Thymus (tissue), 11 donors: ENCODE results near the gene LSM3. TPM values are rescaled to one million over a fixed set of nuclear protein-coding genes. Genes with fewer than 3 reads are reported as not detected.

Experiments used
- DNase-seq, 9 donors: peaks; one replicate each; pipeline ENCODE4 v3.0.0-alpha.2; 2013; ENCODE audit warnings: low spot score in 9 of 9, low read depth in 6 of 9, missing footprints in 1 of 9
- H3K27ac ChIP-seq, 2 donors: one replicate each; pipeline ENCODE4 v1.5.1; 2013; ENCODE audit warnings: control low read depth in 1 of 2, low read depth in 1 of 2, low read length in 1 of 2, mild to moderate bottlenecking in 1 of 2, moderate library complexity in 1 of 2
- H3K27me3 ChIP-seq, 2 donors: one replicate each; pipeline ENCODE4 v1.5.1; 2013; ENCODE audit warnings: low read length in 1 of 2; ENCODE audit not compliant: control insufficient read depth in 2 of 2, insufficient read depth in 1 of 2
- H3K36me3 ChIP-seq, 2 donors: one replicate each; pipeline ENCODE4 v1.5.1; 2013; ENCODE audit warnings: low read length in 1 of 2, mild to moderate bottlenecking in 1 of 2, moderate library complexity in 1 of 2; ENCODE audit not compliant: control insufficient read depth in 2 of 2, insufficient read depth in 2 of 2
- H3K4me1 ChIP-seq, 2 donors: one replicate each; pipeline ENCODE4 v1.5.1; 2013; ENCODE audit warnings: low read length in 2 of 2; ENCODE audit not compliant: control insufficient read depth in 2 of 2, insufficient read depth in 2 of 2
- H3K4me3 ChIP-seq, 2 donors: one replicate each; pipeline ENCODE4 v1.5.1; 2013; ENCODE audit warnings: low read length in 2 of 2, control low read depth in 1 of 2, mild to moderate bottlenecking in 1 of 2
- H3K9me3 ChIP-seq, 2 donors: one replicate each; pipeline ENCODE4 v1.5.1; 2013; ENCODE audit warnings: low read length in 1 of 2, mild to moderate bottlenecking in 1 of 2; ENCODE audit not compliant: control insufficient read depth in 2 of 2, insufficient read depth in 1 of 2
- WGBS: extraction: QIAGEN DNeasy Blood & Tissue Kit; methylation state at CpG from one replicate; pipeline ENCODE4 v1.1.7; 2013; 5-methylcytosine and 5-hydroxymethylcytosine counted together
- polyA plus RNA-seq: library from polyadenylated mRNA; stranded (reverse); fragments of 200-250 nt; gene quantifications from one replicate; pipeline ENCODE4 v1.2.3, GENCODE V29; 2013
- total RNA-seq: library from RNA; stranded (reverse); fragments of 120-200 nt; gene quantifications from one replicate; pipeline ENCODE4 v1.2.4, GENCODE V29; 2013
- donor health status: healthy.

The LSM3 gene
- total and polyA plus RNA-seq, 2 donors, result 18.3 to 20.9 TPM

DNA sequence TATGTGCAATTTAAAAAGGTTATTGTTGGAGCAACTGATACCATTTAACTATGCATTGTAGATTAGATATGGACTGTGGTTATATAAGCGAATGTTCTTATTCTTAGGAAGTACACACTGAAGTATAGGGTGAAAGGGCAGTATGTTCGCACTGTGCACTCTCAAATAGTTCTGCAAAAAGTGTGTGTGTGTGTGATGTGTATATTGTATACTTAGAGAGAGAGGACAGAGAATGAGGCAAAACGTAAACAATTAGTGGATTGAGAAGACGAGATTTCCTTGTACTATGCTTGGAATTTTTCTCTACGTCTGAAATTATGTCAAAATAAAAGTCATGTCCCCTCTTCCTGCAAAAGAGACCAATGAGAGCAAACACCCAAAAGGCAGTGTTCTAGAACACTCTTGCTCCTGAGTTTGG is 30.4 kb downstream of the LSM3 start:
- 86% methylated on average over 5 of the region's 5 CpGs for WGBS
- H3K27ac ChIP-seq, result no peak overlapping the region
- DNase-seq, result no peak
- H3K27me3 ChIP-seq, result no peaks in the 10 kb centered on the region
- no peaks in the 10 kb centered on the region for H3K36me3 ChIP-seq
- no peak overlapping the region for H3K4me3 ChIP-seq
- no peaks in the 10 kb centered on the region for H3K4me1 ChIP-seq
- H3K9me3 ChIP-seq, result no peaks in the 10 kb centered on the region

DNA sequence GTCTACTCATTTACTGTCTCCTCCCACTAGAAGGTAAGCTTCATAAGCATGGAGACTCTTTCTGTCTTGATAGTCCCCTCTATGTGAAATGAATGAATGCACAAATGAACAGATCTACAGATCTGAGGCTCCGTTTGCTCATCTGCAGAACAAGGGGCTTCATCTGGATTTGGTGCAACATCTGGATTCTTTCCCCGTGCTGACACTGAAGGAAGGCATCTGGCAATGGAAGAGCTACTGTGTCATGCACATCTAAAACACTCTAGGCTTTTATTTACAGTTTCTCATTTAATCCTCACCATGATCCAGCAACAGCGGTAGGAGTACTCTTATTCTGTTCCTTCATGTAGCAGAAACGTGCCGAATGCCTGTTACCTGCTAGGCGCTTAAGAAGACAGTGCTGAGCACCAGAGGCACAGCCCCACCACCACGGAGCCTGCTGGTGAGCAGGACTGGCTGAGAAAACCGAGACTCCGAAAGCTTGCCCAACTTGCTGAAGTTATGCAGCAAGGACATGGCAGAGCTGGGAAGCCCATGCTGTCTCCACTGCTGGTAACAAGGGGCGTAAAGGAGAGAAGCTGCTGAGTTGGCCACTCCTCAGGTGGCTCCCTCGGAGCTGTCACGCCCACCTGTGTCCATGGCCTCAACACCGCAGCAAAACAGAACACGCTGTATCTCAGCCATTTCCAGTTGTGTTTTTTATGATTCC is 31.1 kb downstream of the LSM3 start:
- Histone ChIP-seq H3K27me3 (no peaks in the 10 kb centered on the region), H3K36me3 (no peaks in the 10 kb centered on the region), H3K4me3 (no peak overlapping the region), H3K27ac (no peak overlapping the region), H3K4me1 (no peaks in the 10 kb centered on the region), H3K9me3 (no peaks in the 10 kb centered on the region)
- 95% methylated on average over 14 of the region's 14 CpGs for WGBS
- DNase-seq, result no peak

DNA sequence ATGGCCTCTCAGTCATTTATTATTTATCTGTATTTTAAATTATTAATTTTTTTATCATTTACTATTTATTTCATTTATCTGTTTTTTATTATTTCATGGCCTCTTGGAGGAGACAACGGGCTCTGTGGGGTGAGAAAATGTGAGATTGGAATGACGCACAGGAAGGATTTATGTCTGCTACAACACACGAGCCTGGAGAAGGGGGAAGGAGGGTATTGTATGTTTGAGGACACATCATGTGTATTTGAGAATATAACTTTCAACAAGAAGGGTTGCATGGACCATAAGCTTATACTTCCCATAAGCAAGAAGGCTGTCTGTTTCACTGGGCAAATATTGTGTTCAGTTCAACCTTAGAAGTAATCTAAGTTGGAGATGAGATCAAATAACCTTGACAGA is 31.7 kb downstream of the LSM3 start:
- 83% methylated on average over 3 of the region's 3 CpGs for WGBS
- DNase-seq, result no peak
- Histone ChIP-seq H3K4me1 (no peaks in the 10 kb centered on the region), H3K4me3 (no peak overlapping the region), H3K36me3 (no peaks in the 10 kb centered on the region), H3K27ac (no peak overlapping the region), H3K9me3 (no peaks in the 10 kb centered on the region), H3K27me3 (no peaks in the 10 kb centered on the region)

DNA sequence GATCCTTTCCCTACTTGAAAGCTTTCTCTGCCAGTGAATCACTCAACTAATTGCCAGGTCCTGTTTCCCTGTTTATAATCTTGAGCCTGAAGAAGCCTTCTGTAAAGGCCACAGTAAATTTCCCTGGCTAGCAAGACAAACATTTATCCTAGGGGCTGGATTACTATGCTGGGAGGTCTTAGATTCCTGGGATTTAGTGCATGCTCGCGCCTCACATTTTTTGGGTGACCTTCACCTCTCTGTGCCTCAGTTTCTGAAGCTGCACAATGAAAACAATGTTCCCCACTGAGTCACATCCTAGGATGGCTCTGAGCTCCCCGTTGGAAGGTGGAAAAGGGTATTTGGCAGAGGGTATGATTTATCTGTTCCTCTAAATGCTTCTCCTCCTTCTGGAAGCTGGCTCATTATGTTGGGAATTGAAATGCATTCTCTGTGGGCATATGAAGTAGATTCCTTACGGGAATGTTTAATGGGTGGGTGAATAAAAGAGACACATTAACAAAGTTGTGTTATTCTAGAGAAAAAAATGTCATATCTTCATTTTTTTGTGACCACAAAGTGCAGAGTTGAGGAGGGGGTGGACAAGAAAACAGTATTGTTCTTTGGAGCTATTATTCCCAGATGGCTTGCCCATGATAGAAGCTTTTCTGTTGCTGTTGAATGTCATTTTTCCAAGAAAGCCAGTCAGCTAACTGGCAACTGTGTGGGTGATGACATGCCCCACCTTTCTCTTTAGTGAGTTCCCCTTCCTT is 32.4 kb downstream of the LSM3 start:
- H3K4me1 ChIP-seq, result no peaks in the 10 kb centered on the region
- 93% methylated on average over 4 of the region's 4 CpGs for WGBS
- no peaks in the 10 kb centered on the region for H3K9me3 ChIP-seq
- no peaks in the 10 kb centered on the region for H3K36me3 ChIP-seq
- no peaks in the 10 kb centered on the region for H3K27me3 ChIP-seq
- no peak for DNase-seq
- no peak overlapping the region for H3K4me3 ChIP-seq
- H3K27ac ChIP-seq, result no peak overlapping the region

DNA sequence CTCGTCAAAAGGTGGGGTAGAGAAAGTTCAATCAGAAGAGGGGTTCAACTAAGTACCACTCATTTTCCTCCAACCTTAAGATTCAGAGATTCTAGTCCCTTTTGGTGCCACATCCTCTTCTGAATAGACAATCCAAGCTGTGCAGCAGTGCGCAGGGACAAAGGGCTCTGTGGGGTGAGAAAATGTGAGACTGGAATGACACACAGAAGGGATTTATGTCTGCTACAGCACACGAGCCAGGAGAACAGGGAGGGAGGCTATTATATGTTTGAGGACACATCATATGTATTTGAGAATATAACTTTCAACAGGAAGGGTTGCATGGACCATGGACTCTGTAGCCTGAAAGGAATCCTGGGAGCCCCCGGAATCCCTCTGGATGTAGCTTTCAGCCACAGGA is 33.0 kb downstream of the LSM3 start:
- Histone ChIP-seq H3K9me3 (peaks cover 0 to 4% of the 10 kb centered on the region in 2 donors), H3K4me3 (no peak overlapping the region), H3K27me3 (no peaks in the 10 kb centered on the region), H3K27ac (no peak overlapping the region), H3K4me1 (no peaks in the 10 kb centered on the region), H3K36me3 (no peaks in the 10 kb centered on the region)
- DNase-seq, result no peak
- WGBS, result 81% methylated on average over 4 of the region's 4 CpGs

DNA sequence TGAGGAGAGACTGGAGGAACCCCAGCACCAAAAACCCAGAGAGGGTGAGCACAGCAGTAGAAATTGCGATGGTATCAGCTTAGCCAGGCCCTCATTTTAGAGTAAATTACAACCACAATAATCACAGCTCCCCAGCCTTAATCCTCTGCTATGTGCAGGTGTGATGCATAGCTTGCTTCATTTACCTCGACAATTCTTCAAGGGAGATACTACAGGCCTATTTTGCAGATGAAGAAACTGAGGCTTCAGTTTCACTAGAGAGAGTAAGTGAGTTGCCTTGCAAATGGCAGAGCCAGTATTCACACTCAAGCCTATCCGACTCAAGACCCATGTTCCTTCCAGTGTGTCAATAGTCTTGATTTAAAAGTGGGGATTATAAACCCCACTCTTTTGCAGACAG is 33.4 kb downstream of the LSM3 start:
- no peak for DNase-seq
- Histone ChIP-seq H3K27me3 (no peaks in the 10 kb centered on the region), H3K4me1 (peaks cover 0 to 3% of the 10 kb centered on the region in 2 donors), H3K27ac (no peak overlapping the region), H3K9me3 (peaks cover 0 to 4% of the 10 kb centered on the region in 2 donors), H3K4me3 (no peak overlapping the region), H3K36me3 (no peaks in the 10 kb centered on the region)
- WGBS, result 98% methylated on average over 3 of the region's 3 CpGs

DNA sequence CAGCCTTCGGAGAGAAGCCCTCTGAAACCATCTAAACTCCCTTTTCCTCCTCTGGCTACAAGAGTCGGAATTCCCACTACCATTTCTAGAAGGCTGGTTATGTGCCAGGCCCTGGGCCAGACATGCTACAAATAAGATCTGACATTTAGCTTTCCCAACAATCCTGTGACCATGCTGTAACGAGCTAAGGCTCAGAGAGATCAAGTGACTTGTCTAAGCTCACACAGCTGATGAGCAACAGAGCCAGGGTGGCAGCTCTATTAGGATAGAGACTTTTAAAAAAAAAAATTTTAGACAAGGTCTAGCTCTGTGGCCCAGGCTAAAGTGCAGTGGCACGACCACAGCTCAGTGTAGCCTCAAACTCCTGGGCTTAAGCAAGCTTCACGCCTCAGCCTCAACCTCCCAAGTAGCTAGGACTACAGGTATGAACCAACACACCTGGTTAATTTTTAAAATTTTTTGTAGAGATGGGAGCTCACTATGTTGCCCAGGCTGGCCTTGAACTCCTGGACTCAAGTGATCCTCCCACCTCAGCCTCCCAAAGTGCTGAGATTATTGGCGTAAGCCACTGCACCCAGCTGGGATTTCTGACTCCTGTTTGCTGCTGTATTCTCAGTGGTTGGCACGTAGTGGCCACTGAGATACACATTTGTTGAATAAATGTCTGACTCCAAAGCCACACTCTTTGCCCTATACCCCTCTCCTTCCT is 34.6 kb downstream of the LSM3 start:
- Histone ChIP-seq H3K9me3 (peaks cover 0 to 4% of the 10 kb centered on the region in 2 donors), H3K27me3 (no peaks in the 10 kb centered on the region), H3K36me3 (no peaks in the 10 kb centered on the region), H3K4me3 (no peak overlapping the region), H3K27ac (no peak overlapping the region), H3K4me1 (peaks cover 0 to 3% of the 10 kb centered on the region in 2 donors)
- WGBS, result 95% methylated on average over 7 of the region's 7 CpGs
- DNase-seq, result no peak

DNA sequence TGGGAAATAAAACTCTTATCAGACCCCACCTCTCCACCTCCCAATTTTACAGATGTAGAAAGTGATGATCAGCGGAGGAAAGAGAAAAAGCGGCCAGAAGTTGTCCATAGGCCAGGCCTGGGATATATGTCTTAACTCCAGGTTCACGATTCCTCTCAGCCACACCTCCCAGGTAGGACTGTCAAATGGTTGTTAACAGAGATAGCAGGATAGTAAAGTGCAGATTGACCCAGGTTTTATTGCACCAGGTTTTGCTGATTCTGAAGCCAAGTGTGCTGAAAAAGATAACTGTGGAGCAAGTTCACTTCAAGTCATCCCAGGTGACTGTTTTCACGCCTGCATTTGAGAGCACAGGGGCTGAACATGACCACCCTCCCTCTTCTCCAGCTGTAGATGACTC is 36.1 kb downstream of the LSM3 start:
- WGBS, result 97% methylated on average over 4 of the region's 4 CpGs
- DNase-seq, result no peak
- H3K4me3 ChIP-seq, result no peak overlapping the region

More for the DNA sequence above, 36.1 kb downstream of the LSM3 start:
- Histone ChIP-seq H3K9me3 (peaks cover 0 to 4% of the 10 kb centered on the region in 2 donors), H3K27me3 (no peaks in the 10 kb centered on the region), H3K4me1 (peaks cover 0 to 3% of the 10 kb centered on the region in 2 donors), H3K27ac (no peak overlapping the region), H3K36me3 (no peaks in the 10 kb centered on the region)
